ENCODE measurements around the gene KIAA0513. TPM values are rescaled to one million over a fixed set of nuclear protein-coding genes. Genes with fewer than 3 reads are reported as not detected.

The KIAA0513 gene
- total and polyA plus RNA-seq, 2 of the 13 experiments (the other 11 are each of a cell fraction or from before 2014, with no cell fraction given): 1.8 TPM

DNA sequence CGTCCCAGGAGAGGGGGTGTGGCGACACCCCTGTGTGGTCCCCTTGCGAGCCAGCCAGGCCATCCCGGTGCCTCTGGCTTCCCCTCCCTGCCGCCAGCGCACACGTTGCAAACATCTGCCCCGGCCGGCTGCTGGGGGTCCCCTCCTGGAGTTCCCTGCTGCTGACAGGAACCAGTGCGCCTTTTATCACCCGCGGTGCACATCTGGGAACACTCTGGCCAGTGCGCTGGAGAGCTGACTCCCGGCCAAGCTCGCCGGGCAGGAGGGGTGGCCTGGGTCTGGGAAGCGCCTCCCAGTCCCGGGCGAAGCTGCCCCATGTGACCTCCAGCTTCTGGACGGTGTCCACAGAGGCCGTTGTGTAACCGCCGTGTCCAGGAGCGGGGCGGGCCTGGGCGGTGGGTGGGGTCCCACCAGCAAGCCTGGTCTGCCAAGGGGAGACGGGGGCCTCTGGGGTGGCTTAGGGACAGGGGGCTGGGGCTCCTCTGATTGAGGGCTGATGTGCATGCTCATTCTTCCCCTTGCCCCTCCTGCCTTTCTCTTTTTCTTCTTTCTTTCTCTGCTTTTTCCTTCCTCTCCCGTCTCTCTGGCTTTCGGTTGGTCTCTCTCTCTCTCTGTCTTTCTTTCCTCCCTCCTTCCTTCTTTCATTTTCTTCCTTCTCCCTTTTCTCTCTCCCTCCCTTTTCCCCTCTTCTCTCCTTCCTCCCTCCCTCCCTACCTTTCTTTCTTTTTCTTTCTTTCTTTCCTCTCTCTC lies 109.9 kb downstream of the KIAA0513 start (continued):
- peak; percentile 89 for TF ChIP-seq ZSCAN12 (CRISPR knock-in tag; IDR thresholded peaks at IDR 0.05)
- TF ChIP-seq ZNF614 (CRISPR knock-in tag; IDR thresholded peaks at IDR 0.05; ENCODE audit: borderline replicate concordance): peak; percentile 40; the same call in 1 of the 2 replicates
- TF ChIP-seq, protein P1, sequence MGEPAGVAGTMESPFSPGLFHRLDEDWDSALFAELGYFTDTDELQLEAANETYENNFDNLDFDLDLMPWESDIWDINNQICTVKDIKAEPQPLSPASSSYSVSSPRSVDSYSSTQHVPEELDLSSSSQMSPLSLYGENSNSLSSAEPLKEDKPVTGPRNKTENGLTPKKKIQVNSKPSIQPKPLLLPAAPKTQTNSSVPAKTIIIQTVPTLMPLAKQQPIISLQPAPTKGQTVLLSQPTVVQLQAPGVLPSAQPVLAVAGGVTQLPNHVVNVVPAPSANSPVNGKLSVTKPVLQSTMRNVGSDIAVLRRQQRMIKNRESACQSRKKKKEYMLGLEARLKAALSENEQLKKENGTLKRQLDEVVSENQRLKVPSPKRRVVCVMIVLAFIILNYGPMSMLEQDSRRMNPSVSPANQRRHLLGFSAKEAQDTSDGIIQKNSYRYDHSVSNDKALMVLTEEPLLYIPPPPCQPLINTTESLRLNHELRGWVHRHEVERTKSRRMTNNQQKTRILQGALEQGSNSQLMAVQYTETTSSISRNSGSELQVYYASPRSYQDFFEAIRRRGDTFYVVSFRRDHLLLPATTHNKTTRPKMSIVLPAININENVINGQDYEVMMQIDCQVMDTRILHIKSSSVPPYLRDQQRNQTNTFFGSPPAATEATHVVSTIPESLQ (CRISPR knock-in tag; conservative IDR thresholded peaks at IDR 0.05): peak; percentile 54; the same call in 1 of the 2 replicates
- peak; percentile 58; the same call in 1 of the 2 replicates for TF ChIP-seq MXD4 (CRISPR knock-in tag; IDR thresholded peaks at IDR 0.05)
- TF ChIP-seq ZNF570 (CRISPR knock-in tag; IDR thresholded peaks at IDR 0.05; ENCODE audit: borderline replicate concordance): no peak; the same call in 1 of the 2 replicates
- TF ChIP-seq SP140L (CRISPR knock-in tag; IDR thresholded peaks at IDR 0.05; ENCODE audit: borderline replicate concordance): no peak
- TF ChIP-seq ARNTL (CRISPR knock-in tag; IDR thresholded peaks at IDR 0.05): peak; percentile 96
- TF ChIP-seq ZNF616 (CRISPR knock-in tag; IDR thresholded peaks at IDR 0.05; ENCODE audit: low read depth): no peak
- peak; percentile 85 for TF ChIP-seq ZSCAN29 (CRISPR knock-in tag; conservative IDR thresholded peaks at IDR 0.05)
- TF ChIP-seq, protein P2, sequence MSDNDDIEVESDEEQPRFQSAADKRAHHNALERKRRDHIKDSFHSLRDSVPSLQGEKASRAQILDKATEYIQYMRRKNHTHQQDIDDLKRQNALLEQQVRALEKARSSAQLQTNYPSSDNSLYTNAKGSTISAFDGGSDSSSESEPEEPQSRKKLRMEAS (IDR thresholded peaks at IDR 0.05): peak; percentile 67
- peak; percentile 78; the same call in 1 of the 2 replicates for TF ChIP-seq MEIS2 (CRISPR knock-in tag; IDR thresholded peaks at IDR 0.05)
- TF ChIP-seq, protein P3, sequence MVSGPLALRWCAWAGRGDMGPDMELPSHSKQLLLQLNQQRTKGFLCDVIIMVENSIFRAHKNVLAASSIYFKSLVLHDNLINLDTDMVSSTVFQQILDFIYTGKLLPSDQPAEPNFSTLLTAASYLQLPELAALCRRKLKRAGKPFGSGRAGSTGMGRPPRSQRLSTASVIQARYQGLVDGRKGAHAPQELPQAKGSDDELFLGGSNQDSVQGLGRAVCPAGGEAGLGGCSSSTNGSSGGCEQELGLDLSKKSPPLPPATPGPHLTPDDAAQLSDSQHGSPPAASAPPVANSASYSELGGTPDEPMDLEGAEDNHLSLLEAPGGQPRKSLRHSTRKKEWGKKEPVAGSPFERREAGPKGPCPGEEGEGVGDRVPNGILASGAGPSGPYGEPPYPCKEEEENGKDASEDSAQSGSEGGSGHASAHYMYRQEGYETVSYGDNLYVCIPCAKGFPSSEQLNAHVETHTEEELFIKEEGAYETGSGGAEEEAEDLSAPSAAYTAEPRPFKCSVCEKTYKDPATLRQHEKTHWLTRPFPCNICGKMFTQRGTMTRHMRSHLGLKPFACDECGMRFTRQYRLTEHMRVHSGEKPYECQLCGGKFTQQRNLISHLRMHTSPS (CRISPR knock-in tag; IDR thresholded peaks at IDR 0.05; ENCODE audit: low read depth): peak; percentile 83; the same call in 1 of the 2 replicates
- TF ChIP-seq ZNF12 (CRISPR knock-in tag; IDR thresholded peaks at IDR 0.05): 0 out of 2 replicates have a peak, but pooled peaks have one; percentile 34
- peak; percentile 56; the same call in 1 of the 2 replicates for TF ChIP-seq SIX4 (CRISPR knock-in tag; IDR thresholded peaks at IDR 0.05)
- TF ChIP-seq, protein P4, sequence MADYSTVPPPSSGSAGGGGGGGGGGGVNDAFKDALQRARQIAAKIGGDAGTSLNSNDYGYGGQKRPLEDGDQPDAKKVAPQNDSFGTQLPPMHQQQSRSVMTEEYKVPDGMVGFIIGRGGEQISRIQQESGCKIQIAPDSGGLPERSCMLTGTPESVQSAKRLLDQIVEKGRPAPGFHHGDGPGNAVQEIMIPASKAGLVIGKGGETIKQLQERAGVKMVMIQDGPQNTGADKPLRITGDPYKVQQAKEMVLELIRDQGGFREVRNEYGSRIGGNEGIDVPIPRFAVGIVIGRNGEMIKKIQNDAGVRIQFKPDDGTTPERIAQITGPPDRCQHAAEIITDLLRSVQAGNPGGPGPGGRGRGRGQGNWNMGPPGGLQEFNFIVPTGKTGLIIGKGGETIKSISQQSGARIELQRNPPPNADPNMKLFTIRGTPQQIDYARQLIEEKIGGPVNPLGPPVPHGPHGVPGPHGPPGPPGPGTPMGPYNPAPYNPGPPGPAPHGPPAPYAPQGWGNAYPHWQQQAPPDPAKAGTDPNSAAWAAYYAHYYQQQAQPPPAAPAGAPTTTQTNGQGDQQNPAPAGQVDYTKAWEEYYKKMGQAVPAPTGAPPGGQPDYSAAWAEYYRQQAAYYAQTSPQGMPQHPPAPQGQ (CRISPR knock-in tag; IDR thresholded peaks at IDR 0.05; ENCODE audit: borderline replicate concordance): 0 out of 2 replicates have a peak, but pooled peaks have one; percentile 15
- no peak for TF ChIP-seq TBX3 (IDR thresholded peaks at IDR 0.05; ENCODE audit: borderline replicate concordance)
- peak; percentile 59; the same call in 1 of the 2 replicates for TF ChIP-seq ZNF274 (CRISPR knock-in tag; IDR thresholded peaks at IDR 0.05)
- peak; percentile 74 for TF ChIP-seq SAP130 (CRISPR knock-in tag; IDR thresholded peaks at IDR 0.05; ENCODE audit: low read depth)
- TF ChIP-seq SPEN (CRISPR knock-in tag; IDR thresholded peaks at IDR 0.05; ENCODE audit: low read depth): peak; percentile 73
- TF ChIP-seq ONECUT2 (CRISPR knock-in tag; IDR thresholded peaks at IDR 0.05): no peak; the same call in 1 of the 2 replicates
- no peak for TF ChIP-seq CCDC6 (CRISPR knock-in tag; IDR thresholded peaks at IDR 0.05)
- peak; percentile 30; the same call in 1 of the 2 replicates for TF ChIP-seq KLF9 (CRISPR knock-in tag; IDR thresholded peaks at IDR 0.05; ENCODE audit: low read depth)
- TF ChIP-seq, protein P5, sequence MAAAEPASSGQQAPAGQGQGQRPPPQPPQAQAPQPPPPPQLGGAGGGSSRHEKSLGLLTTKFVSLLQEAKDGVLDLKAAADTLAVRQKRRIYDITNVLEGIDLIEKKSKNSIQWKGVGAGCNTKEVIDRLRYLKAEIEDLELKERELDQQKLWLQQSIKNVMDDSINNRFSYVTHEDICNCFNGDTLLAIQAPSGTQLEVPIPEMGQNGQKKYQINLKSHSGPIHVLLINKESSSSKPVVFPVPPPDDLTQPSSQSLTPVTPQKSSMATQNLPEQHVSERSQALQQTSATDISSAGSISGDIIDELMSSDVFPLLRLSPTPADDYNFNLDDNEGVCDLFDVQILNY (CRISPR knock-in tag; conservative IDR thresholded peaks at IDR 0.05): peak; percentile 64; the same call in 1 of the 2 replicates

Data from HepG2 (cell line).